ENCODE measurements around the gene EFEMP1.

EFEMP1 gene

DNA sequence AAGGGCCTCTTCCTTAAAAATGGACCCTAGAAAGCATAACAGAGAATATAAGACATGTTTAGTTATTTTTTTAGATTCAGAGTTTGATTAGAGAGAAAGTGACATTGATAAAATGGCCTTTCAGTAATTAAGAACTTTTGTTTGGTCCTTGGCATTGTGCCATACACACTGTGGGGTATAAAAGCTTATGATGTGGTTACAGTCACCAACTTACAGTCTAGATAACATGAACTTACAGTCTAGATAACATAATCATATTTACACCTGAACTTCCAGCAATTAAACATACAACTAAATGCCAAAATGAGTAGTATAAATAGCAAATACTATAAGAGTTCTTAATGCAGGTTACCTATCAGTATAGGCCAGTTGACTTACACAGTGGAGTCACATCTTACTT, 25.6 kb upstream of the EFEMP1 start:
- TF ChIP-seq GATA3 (IDR thresholded peaks at IDR 0.05; ENCODE audit: low read depth, low read length) (no peak), GATA2 (IDR thresholded peaks at IDR 0.05; ENCODE audit: low read depth, low read length) (no peak)

DNA sequence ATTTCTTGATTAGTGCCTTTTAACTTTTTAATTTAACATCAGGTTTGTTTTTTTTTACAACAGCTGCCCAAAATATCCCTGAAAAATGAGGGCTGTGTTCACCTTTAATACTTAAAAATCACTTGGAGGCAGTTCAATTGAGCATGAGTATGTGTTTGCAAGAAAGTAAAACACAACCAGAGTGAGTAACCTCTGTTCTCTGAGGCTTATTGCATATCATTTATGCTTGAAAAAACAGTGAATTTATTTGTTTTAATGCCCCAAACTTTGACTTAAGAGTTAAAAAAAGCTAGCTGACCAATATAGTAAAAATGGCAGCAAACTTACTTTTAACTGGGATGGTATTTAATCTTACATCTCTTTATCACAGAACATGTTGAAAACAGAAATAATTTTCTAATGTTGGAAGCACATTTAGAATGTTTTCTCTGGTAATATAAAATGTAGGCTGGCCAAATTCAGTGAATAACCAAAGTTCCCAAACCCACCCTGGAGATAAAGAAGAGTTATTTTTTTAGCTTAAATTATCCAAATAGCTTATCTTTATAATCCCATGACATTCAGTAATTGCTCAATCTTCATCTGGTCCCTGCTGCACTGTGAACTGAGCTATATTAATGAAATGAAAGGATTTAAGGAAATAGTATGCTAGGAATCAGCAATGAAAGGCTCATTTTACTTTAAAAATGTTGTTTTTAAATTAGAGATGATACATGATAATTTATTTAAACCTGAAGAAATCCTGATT, 24.8 kb upstream of the EFEMP1 start:
- TF ChIP-seq GATA3 (IDR thresholded peaks at IDR 0.05; ENCODE audit: low read depth, low read length), result no peak
- TF ChIP-seq GATA2 (IDR thresholded peaks at IDR 0.05; ENCODE audit: low read depth, low read length), result no peak

DNA sequence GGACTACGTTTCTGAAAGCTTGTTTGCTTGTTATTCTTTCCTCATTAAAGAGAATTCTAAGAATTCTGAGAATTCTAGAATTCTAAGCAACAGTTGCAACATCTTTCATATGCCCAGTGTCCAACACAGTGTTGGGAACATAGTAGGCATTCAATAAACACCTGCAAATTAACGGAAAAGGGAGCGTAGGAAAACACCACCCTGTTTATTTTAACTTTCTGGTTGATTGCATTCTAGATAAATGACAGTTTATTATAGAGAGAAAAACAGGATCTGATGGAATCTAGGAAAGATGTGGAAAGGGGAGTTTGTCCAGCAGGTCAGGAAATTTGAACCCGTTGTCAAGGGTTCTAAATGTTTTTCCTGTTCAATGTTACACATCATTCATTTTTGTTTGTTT, 24.2 kb upstream of the EFEMP1 start:
- no peak for TF ChIP-seq GATA3 (IDR thresholded peaks at IDR 0.05; ENCODE audit: low read depth, low read length)
- no peak for TF ChIP-seq GATA2 (IDR thresholded peaks at IDR 0.05; ENCODE audit: low read depth, low read length)

DNA sequence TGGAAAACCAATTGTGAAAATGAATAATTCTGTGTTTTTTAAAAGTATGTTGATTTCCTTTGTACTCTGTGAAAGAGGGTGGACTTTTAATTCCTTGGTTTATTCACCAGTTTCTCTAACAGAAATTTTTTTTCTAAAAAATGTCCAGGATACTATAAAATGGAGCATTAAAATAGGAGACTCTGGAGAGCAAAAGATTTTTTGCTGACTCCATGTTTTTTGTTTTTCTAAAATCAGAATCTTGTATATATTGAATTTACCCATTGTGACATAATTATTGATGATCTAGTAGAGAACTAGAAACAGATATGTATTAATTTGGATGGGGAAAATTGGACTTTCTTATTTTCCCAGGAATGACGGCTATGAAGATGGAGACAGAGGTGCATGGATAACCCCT, 23.2 kb upstream of the EFEMP1 start:
- TF ChIP-seq GATA2 (IDR thresholded peaks at IDR 0.05; ENCODE audit: low read depth, low read length) (no peak), GATA3 (IDR thresholded peaks at IDR 0.05; ENCODE audit: low read depth, low read length) (no peak)

DNA sequence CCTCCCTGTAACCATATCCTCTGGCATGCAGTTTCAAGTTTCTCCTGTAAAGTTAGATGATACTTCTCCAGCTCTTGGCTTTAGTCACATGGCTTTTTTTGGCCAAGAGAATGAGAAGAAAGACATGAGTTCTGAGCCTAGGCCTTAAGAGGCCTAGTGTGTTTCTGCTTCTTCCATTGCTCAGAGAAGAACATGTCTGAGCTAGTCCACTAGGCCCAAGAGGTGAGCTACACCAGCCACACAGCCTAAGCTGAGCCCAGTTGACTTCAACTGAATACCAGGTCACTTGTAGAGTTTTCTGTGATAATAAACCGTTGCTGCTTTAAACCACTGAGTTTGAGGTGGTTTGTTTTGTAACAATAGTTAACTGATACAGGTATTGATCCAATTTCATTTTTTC, 19.9 kb upstream of the EFEMP1 start:
- TF ChIP-seq GATA3 (IDR thresholded peaks at IDR 0.05; ENCODE audit: low read depth, low read length) (no peak), GATA2 (IDR thresholded peaks at IDR 0.05; ENCODE audit: low read depth, low read length) (no peak)

DNA sequence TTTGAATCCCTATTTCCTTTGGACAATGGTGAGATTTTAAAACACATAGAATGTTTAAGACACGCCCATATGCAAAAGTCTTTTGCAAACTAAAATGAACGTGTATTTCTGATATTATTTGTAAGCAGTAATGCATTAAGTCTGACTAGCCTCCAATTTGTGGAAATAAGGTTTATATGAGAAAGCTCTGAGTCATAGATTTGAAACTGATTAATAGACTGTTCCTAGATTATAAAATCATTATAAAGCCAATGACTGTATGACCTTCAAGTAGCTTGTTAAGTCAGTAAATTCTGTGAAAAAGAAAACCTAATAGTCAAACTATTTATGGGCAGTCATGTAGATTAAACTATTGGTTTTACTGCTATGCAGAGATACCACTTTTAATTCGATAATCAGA, 12.8 kb upstream of the EFEMP1 start:
- TF ChIP-seq GATA2 (IDR thresholded peaks at IDR 0.05; ENCODE audit: low read depth, low read length) (no peak), GATA3 (IDR thresholded peaks at IDR 0.05; ENCODE audit: low read depth, low read length) (no peak)

DNA sequence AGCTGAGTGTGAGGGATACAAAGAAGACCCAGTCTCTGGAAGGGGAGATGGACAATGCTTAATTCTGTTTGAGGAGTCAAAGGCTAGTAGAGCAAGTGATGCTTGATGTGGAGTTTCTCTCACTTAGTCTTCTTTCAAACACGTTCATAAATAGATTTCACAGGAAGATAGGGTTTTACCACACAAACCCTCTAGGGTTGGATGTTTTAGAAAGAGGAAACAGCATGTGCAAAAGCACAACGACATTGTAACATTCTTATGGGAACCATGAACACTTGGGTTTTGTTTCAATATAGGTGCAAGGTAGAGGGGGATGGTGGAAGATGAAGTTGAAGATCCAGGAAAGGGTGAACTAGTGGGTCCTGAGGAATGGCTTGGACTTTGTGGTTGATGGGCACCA, 10.8 kb upstream of the EFEMP1 start:
- TF ChIP-seq GATA2 (IDR thresholded peaks at IDR 0.05; ENCODE audit: low read depth, low read length), result no peak
- TF ChIP-seq GATA3 (IDR thresholded peaks at IDR 0.05; ENCODE audit: low read depth, low read length), result no peak

DNA sequence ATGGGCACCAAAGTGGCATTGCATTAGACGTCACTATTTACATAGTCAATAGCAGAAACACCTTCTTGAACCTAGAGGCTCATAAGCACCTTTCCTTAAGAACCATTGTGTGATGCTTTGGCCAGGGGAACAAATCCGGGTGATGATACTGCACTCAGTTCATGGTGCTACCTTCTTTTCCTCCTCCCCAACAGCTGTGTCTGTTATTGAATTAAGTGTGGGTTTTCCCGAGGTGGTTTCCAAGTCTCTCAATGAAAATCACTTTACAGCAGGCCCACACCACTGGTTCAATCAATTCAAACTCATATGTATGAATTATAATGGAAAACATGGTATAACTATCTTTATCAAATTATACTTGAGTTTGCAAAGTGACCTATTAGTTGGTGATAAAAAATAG, 9.3 kb upstream of the EFEMP1 start:
- TF ChIP-seq GATA3 (IDR thresholded peaks at IDR 0.05; ENCODE audit: low read depth, low read length) (no peak), GATA2 (IDR thresholded peaks at IDR 0.05; ENCODE audit: low read depth, low read length) (no peak)

DNA sequence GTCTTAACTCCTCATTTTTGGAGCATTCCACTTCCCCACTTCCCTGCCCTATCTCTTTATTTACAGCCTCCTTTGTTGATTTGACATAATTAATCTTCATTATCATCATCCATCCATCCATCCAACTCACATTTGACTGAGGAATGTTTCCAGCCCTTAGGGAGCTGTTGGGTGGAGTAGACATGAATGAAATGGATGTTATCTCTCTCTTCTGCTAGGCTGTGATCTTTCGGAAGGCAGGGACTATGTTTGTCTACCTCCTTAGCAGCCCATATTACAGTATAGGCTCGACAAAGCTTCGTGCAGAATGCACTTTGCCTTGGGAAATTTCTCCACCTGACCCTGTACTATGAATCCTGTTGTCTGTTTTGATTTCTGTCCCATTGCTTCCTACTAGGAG, 7.7 kb upstream of the EFEMP1 start:
- TF ChIP-seq GATA2 (IDR thresholded peaks at IDR 0.05; ENCODE audit: low read depth, low read length) (no peak), GATA3 (IDR thresholded peaks at IDR 0.05; ENCODE audit: low read depth, low read length) (no peak)

DNA sequence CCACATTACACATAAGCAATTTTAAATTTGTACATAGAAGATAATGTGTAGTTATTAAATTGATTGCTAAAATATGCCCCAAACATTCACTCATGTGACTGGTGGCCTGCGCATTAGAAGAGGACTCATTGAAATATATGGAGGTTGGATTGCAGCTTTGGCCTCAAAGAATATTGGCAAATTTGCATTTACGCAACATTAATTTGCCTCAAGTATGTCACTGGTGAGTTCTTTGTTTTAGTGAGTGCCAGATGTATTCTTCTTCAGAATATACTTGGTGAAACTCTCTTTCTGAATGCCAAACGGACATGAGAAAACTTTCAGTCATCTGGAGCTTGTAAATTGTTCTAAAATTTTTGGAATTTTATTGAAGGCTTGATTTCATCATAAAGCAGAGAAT, 5.9 kb upstream of the EFEMP1 start:
- TF ChIP-seq GATA3 (IDR thresholded peaks at IDR 0.05; ENCODE audit: low read depth, low read length) (no peak), GATA2 (IDR thresholded peaks at IDR 0.05; ENCODE audit: low read depth, low read length) (no peak)

DNA sequence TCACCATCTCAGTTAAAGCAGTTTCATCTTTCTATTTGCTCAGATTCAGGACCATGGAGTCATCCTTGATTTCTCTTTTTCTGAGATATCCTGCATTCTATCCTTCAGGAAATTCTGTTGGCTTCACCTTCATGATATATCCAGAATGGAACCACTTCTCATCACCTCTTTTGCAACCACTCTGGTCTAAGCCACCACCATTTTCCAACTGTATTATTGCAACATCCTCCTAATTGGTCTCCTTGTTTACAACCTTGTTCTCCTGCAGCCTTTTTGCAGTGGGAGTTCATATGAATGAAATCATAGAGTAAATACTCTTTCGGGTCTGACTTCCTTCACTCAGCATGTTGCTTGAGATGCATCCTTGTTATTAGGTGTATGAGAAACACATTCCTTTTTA, 3.4 kb upstream of the EFEMP1 start:
- TF ChIP-seq GATA3 (IDR thresholded peaks at IDR 0.05; ENCODE audit: low read depth, low read length) (no peak), GATA2 (IDR thresholded peaks at IDR 0.05; ENCODE audit: low read depth, low read length) (no peak)

DNA sequence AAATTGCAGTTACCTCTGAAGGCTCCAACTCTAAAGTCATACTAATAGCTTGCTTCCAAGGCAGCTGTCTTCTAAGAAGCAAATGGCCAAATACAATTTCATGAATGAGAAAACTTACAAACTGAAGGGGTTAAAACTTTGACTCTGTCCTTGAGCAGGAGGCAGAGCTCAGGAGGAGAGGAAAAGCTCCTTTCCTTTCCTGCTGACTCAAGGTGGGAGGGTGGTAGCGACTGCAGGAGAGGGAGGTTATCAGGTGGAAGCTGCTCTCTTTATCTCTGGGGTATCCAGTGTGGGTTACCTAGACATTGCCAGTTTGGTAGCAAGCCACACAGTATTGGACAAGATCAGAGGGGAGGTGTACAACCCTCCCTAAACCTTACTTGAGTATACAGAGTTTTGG, 2.7 kb upstream of the EFEMP1 start:
- TF ChIP-seq GATA3 (IDR thresholded peaks at IDR 0.05; ENCODE audit: low read depth, low read length) (no peak), GATA2 (IDR thresholded peaks at IDR 0.05; ENCODE audit: low read depth, low read length) (no peak)

DNA sequence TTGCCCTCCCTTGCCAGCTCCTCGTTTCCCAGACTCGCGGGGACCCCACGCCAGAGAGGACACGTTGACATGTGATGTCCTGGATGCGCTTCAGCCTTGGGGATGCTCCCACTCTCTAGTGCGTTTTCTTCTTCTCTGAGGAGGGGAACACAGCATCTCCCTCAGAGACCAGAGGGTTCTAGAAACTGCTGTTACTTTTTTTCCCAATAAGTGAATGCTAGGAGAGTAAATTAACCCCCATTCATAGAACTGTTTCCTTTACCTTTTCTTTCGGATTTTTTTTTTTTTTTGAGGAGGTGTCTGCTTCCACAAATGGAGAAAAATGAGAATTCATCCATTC, 370 bp upstream of the EFEMP1 start:
- no peak for TF ChIP-seq GATA2 (IDR thresholded peaks at IDR 0.05; ENCODE audit: low read depth, low read length)
- no peak for TF ChIP-seq GATA3 (IDR thresholded peaks at IDR 0.05; ENCODE audit: low read depth, low read length)

DNA sequence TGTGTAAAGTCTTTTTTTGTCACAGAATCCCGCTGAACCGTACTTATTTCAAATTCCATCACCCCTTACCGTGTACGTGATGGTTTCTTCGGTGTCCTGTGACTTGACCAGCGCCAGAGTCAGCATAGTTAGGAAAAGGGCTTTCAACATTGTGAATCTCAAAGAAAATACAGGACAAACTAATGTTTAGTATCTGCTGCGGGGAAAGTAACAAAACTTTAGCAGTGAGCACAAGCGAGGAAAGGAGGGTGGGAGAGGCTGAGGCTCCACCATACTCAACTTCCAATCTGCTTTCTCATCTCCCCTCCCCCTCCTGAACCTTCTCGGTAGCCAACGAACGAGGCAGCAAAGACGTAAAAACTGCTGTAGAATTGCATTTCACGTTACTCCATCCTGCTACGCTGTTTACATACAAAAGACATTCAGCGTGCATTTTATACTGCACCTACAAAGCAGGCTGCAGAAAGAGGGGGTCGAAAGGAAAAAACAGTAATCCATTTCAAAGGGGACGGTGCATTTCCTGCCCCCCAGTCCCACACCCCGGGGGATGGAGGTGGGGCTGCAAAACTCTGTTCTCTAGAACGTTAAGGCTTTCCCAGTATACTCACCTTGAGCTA, 1.2 kb downstream of the EFEMP1 start:
- TF ChIP-seq GATA3 (IDR thresholded peaks at IDR 0.05; ENCODE audit: low read depth, low read length) (no peak), GATA2 (IDR thresholded peaks at IDR 0.05; ENCODE audit: low read depth, low read length) (no peak)

DNA sequence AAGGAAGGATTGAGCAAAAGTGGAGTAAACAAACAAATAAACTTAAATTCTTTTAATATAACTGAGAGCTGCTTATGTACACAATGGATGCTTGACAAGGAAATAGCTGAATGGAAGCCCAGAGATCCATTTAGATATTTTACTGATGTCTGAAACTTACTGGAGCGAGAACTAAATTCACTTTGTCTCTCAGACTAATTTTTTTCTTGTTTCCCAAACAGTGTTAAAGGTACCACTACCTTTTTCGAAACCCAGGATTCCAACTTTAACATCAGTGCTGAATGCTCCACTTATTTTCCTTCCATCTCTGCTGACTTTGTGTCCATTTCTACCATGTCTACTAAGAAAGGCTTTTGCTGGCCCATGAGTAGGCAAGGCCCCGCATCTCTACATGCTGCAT, 4.0 kb downstream of the EFEMP1 start:
- TF ChIP-seq GATA2 (IDR thresholded peaks at IDR 0.05; ENCODE audit: low read depth, low read length) (no peak), GATA3 (IDR thresholded peaks at IDR 0.05; ENCODE audit: low read depth, low read length) (no peak)
